Measurements from ENCODE around the gene CHMP1A. TPM values are rescaled to one million over a fixed set of nuclear protein-coding genes. Genes with fewer than 3 reads are reported as not detected.

CHMP1A gene
- total and polyA plus RNA-seq, 2 of the 8 experiments (the other 6 are each of a cell fraction or from before 2014, with no cell fraction given) = 64.4 to 75.8 TPM

DNA sequence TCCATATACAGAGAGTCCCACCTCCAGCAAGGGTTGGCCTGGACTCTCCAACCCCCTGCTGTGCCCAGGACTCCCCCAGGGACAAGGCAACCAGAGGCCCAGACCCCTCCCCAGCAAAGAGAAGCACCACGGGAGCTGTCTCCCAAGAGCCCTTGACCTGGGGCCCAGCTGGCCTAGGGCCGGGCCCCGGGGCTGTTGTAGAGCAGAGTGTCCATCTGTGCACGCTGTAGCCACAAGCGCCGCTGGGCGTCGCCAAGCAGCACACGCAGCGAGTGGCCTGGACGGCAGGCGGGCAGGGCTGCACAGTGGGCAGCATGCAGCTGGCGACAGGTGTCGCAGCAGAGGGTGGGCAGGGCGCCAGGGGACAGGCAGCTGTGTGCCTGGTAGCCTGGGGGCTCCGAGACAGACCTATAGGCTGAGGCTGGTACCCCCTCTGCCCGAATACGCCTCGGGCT, 39.7 kb upstream of the CHMP1A start:
- Histone ChIP-seq H3K56ac (replicated peaks; ENCODE audit: insufficient read length, low read depth, low read length) (no peak overlapping the region), H3K4me3 (ENCODE audit: extremely low read depth in 1 of 4, insufficient read depth in 2 of 4, low read depth in 3 of 4, low read length in 4 of 4) (no peak overlapping the region), H3K27ac (ENCODE audit: low read depth, low read length) (no peak overlapping the region), H2AFZ (ENCODE audit: low read length) (no peak overlapping the region), H3K9me3 (ENCODE audit: insufficient read depth in 2 of 2, low read depth in 1 of 2, low read length in 1 of 2) (no peaks in the 10 kb centered on the region), H2BK12ac (ENCODE audit: low read depth, low read length) (no peak overlapping the region), H4K91ac (replicated peaks; ENCODE audit: insufficient read length, low read length) (no peak overlapping the region), H3K4me1 (replicated peaks in 1 of 4; ENCODE audit: control insufficient read depth in 3 of 4, insufficient read depth in 4 of 4, low read length in 3 of 4) (peaks cover 0 to 11% (median 5%) of the 10 kb centered on the region in 4 experiments; a peak in 5 of 7 replicates), H3K27me3 (replicated peaks in 1 of 4; ENCODE audit: control insufficient read depth in 3 of 4, extremely low read depth in 1 of 4, insufficient read depth in 3 of 4, low read length in 3 of 4) (no peaks in the 10 kb centered on the region), H2BK15ac (ENCODE audit: low read length) (no peak overlapping the region), H3K4ac (replicated peaks; ENCODE audit: insufficient read length, low read depth, low read length) (no peak overlapping the region), H2AK5ac (ENCODE audit: low read depth, low read length) (no peak overlapping the region), H4K5ac (ENCODE audit: insufficient read length, low read depth, low read length) (no peak overlapping the region), H3K23me2 (ENCODE audit: low read depth, low read length) (peaks cover 13% of the 10 kb centered on the region; the same call in 1 of the 2 replicates), H2BK120ac (replicated peaks; ENCODE audit: low read depth, low read length) (no peak overlapping the region), H3K9ac (replicated peaks in 1 of 4; ENCODE audit: extremely low read depth in 1 of 4, low read depth in 3 of 4, low read length in 3 of 4) (no peak overlapping the region), H3K18ac (ENCODE audit: extremely low read depth, low read length) (no peak overlapping the region), H2BK5ac (ENCODE audit: low read depth, low read length) (no peak overlapping the region), H3K79me1 (ENCODE audit: low read depth, low read length) (no peaks in the 10 kb centered on the region), H3K4me2 (ENCODE audit: insufficient read depth in 1 of 2, low read depth in 2 of 2, low read length in 2 of 2) (no peak overlapping the region), H4K8ac (ENCODE audit: extremely low read depth, insufficient read depth, low read length) (peak overlapping the region; percentile 64; the same call in 1 of the 2 replicates), H2BK20ac (ENCODE audit: low read length) (no peak overlapping the region), H4K20me1 (replicated peaks in 1 of 2; ENCODE audit: control insufficient read depth in 1 of 2, insufficient read depth in 2 of 2, low read length in 2 of 2) (peaks cover 0 to 22% of the 10 kb centered on the region in 2 experiments), H3K36me3 (ENCODE audit: control insufficient read depth in 2 of 4, insufficient read depth in 4 of 4, low read length in 3 of 4) (peaks cover 3 to 30% (median 10%) of the 10 kb centered on the region in 4 experiments; a peak in 7 of 8 replicates), H3K23ac (ENCODE audit: insufficient read length) (no peak overlapping the region), H3K79me2 (ENCODE audit: control insufficient read depth in 1 of 2, insufficient read depth in 2 of 2, low read length in 2 of 2) (no peaks in the 10 kb centered on the region), H3K14ac (ENCODE audit: insufficient read length) (no peak overlapping the region)
- TF ChIP-seq, protein P1, sequence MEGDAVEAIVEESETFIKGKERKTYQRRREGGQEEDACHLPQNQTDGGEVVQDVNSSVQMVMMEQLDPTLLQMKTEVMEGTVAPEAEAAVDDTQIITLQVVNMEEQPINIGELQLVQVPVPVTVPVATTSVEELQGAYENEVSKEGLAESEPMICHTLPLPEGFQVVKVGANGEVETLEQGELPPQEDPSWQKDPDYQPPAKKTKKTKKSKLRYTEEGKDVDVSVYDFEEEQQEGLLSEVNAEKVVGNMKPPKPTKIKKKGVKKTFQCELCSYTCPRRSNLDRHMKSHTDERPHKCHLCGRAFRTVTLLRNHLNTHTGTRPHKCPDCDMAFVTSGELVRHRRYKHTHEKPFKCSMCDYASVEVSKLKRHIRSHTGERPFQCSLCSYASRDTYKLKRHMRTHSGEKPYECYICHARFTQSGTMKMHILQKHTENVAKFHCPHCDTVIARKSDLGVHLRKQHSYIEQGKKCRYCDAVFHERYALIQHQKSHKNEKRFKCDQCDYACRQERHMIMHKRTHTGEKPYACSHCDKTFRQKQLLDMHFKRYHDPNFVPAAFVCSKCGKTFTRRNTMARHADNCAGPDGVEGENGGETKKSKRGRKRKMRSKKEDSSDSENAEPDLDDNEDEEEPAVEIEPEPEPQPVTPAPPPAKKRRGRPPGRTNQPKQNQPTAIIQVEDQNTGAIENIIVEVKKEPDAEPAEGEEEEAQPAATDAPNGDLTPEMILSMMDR (IDR thresholded peaks at IDR 0.05; ENCODE audit: control extremely low read depth in 1 of 3, insufficient read depth in 1 of 3, low read depth in 1 of 3, low read length in 3 of 3) = no peak
- TF ChIP-seq BCL11A (IDR thresholded peaks at IDR 0.05; ENCODE audit: low read depth in 2 of 2, low read length in 2 of 2) = no peak
- TF ChIP-seq, protein P2, sequence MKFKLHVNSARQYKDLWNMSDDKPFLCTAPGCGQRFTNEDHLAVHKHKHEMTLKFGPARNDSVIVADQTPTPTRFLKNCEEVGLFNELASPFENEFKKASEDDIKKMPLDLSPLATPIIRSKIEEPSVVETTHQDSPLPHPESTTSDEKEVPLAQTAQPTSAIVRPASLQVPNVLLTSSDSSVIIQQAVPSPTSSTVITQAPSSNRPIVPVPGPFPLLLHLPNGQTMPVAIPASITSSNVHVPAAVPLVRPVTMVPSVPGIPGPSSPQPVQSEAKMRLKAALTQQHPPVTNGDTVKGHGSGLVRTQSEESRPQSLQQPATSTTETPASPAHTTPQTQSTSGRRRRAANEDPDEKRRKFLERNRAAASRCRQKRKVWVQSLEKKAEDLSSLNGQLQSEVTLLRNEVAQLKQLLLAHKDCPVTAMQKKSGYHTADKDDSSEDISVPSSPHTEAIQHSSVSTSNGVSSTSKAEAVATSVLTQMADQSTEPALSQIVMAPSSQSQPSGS (IDR thresholded peaks at IDR 0.05; ENCODE audit: low read length) = no peak
- no peak for TF ChIP-seq CBX5 (IDR thresholded peaks at IDR 0.05; ENCODE audit: low read depth, low read length)
- FAIRE-seq (no peak), DNase-seq (ENCODE audit: low read depth in 1 of 2, low spot score in 2 of 2) (no peak)
- CTCF ChIA-PET (ENCODE audit: partially characterized antibody) = interaction anchor here (0.6 to 1.6 kb wide), 6 partner anchors 9 to 225 kb away, joined by 3 to 7 read pairs (median 3); no protein-coding TSS in a partner anchor
- WGBS, 2 experiments (ENCODE audit: extremely low coverage in 1 of 2, insufficient coverage in 1 of 2, insufficient read length in 1 of 2, insufficient replicate concordance in 2 of 2, low coverage in 1 of 2, low lambda C conversion rate in 2 of 2, missing lambda C conversion rate in 1 of 2) = 88% methylated on average over 16 of the region's 19 CpGs; no CpG with 5 or more reads in 1 of the 2 experiments
- POLR2A ChIA-PET (ENCODE audit: partially characterized antibody) = interaction anchor here (1.0 to 6.6 kb wide), 12 partner anchors 9 to 221 kb away, joined by 3 to 59 read pairs (median 4); partner anchors contain the start of genes CDK10, CPNE7 and VPS9D1

Measured in H1 (cell line).